ENCODE data around the gene RFTN1.

The RFTN1 gene

GRCh38 chr3:16533928-16534574, 20.6 kb upstream of the RFTN1 start:
- TF ChIP-seq TAF1 (IDR thresholded peaks at IDR 0.05; ENCODE audit: low read depth, low read length) (no peak), SPI1 (IDR thresholded peaks at IDR 0.05; ENCODE audit: low read depth, low read length) (no peak), POLR2A (IDR thresholded peaks at IDR 0.05; ENCODE audit: low read depth, low read length) (no peak), POU2F2 (IDR thresholded peaks at IDR 0.05; ENCODE audit: low read depth, low read length) (no peak), PAX5 (IDR thresholded peaks at IDR 0.05; ENCODE audit: insufficient read depth, low read length, severe bottlenecking) (no peak), POLR2AphosphoS5 (IDR thresholded peaks at IDR 0.05; ENCODE audit: low read depth, low read length) (no peak)
- FAIRE-seq (no peak), DNase-seq (ENCODE audit: insufficient read length, low spot score) (no peak)

DNA sequence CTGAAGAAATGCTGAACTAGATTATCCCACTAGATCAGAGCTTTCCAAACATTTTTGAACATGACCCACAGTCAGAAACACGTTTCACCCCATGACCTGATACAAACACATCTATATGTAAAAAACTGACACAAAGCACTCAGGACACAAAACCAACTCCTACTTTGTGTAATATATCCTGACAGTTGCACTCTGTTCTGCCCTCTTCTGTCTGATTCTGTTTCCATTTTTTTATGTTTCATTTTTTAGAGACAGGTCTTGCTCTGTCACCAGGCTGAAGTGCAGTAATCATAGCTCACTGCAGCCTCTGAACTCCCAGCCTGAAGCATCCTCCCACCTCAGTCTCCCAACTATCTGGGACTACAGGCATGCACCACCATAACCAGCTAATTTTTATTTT, 15.8 kb upstream of the RFTN1 start:
- TF ChIP-seq POLR2A (IDR thresholded peaks at IDR 0.05; ENCODE audit: low read depth, low read length), result no peak
- no peak for TF ChIP-seq PAX5 (IDR thresholded peaks at IDR 0.05; ENCODE audit: insufficient read depth, low read length, severe bottlenecking)
- TF ChIP-seq POU2F2 (IDR thresholded peaks at IDR 0.05; ENCODE audit: low read depth, low read length), result no peak
- TF ChIP-seq SPI1 (IDR thresholded peaks at IDR 0.05; ENCODE audit: low read depth, low read length), result no peak
- TF ChIP-seq POLR2AphosphoS5 (IDR thresholded peaks at IDR 0.05; ENCODE audit: low read depth, low read length), result no peak
- TF ChIP-seq TAF1 (IDR thresholded peaks at IDR 0.05; ENCODE audit: low read depth, low read length), result no peak
- DNase-seq (ENCODE audit: insufficient read length, low spot score) (no peak), FAIRE-seq (no peak)

DNA sequence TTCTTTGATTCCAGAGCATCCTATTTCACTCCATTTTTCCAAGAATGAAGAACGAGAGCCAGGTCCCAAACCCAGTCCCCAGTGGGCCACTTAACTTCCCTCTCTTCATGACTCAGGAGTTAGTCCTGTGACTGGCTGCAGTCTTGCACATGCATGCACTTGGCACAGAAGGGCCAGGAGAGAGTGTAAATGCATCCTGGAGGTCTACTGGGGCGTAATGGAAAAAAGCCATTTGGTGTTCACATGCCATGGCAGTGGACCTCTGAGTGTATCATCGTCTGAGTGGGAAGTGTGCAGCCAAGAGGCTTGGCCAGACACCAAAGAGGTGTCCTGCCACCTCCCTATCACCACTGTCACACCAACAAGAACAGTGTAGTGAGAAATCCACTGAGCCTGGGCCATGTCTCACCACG, 15.1 kb upstream of the RFTN1 start:
- no peak for FAIRE-seq
- no peak for DNase-seq (ENCODE audit: insufficient read length, low spot score)
- TF ChIP-seq POLR2AphosphoS5 (IDR thresholded peaks at IDR 0.05; ENCODE audit: low read depth, low read length), result no peak
- TF ChIP-seq SPI1 (IDR thresholded peaks at IDR 0.05; ENCODE audit: low read depth, low read length), result no peak
- no peak for TF ChIP-seq PAX5 (IDR thresholded peaks at IDR 0.05; ENCODE audit: insufficient read depth, low read length, severe bottlenecking)
- TF ChIP-seq POLR2A (IDR thresholded peaks at IDR 0.05; ENCODE audit: low read depth, low read length), result no peak
- no peak for TF ChIP-seq POU2F2 (IDR thresholded peaks at IDR 0.05; ENCODE audit: low read depth, low read length)
- no peak for TF ChIP-seq TAF1 (IDR thresholded peaks at IDR 0.05; ENCODE audit: low read depth, low read length)

- FAIRE-seq, result no peak
- TF ChIP-seq SPI1 (IDR thresholded peaks at IDR 0.05; ENCODE audit: low read depth, low read length) (no peak), POLR2AphosphoS5 (IDR thresholded peaks at IDR 0.05; ENCODE audit: low read depth, low read length) (no peak), POU2F2 (IDR thresholded peaks at IDR 0.05; ENCODE audit: low read depth, low read length) (no peak), TAF1 (IDR thresholded peaks at IDR 0.05; ENCODE audit: low read depth, low read length) (no peak), POLR2A (IDR thresholded peaks at IDR 0.05; ENCODE audit: low read depth, low read length) (no peak)
- DNase-seq (ENCODE audit: insufficient read length, low spot score), result no peak
These were observed 14.6 kb upstream of the RFTN1 start for GRCh38 chr3:16528106-16528505.

GRCh38 chr3:16524196-16524595, 10.7 kb upstream of the RFTN1 start:
- FAIRE-seq (no peak), DNase-seq (ENCODE audit: insufficient read length, low spot score) (no peak)
- TF ChIP-seq SPI1 (IDR thresholded peaks at IDR 0.05; ENCODE audit: low read depth, low read length) (no peak), POU2F2 (IDR thresholded peaks at IDR 0.05; ENCODE audit: low read depth, low read length) (no peak), POLR2AphosphoS5 (IDR thresholded peaks at IDR 0.05; ENCODE audit: low read depth, low read length) (no peak), TAF1 (IDR thresholded peaks at IDR 0.05; ENCODE audit: low read depth, low read length) (no peak), PAX5 (IDR thresholded peaks at IDR 0.05; ENCODE audit: insufficient read depth, low read length, severe bottlenecking) (no peak), POLR2A (IDR thresholded peaks at IDR 0.05; ENCODE audit: low read depth, low read length) (no peak)

DNA sequence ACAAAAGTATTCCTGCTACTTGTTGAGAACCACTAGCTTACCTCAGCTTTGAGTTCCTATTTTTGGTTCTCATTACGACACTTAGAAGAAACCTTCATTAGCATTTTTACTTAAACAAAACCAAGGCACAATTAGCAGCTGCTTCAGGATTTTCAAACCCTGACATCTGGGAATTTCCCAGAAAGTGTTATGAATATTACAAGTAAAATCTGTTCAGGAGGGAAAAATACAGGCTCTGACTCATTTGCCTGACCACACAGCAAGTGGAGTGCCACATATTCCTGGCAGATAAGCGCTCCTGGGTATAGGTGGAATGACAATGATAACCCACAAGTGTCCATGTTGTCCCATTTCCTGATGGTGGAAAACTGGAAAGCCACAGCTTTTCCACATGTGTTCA, 10.3 kb upstream of the RFTN1 start:
- TF ChIP-seq SPI1 (IDR thresholded peaks at IDR 0.05; ENCODE audit: low read depth, low read length), result no peak
- no peak for TF ChIP-seq POLR2AphosphoS5 (IDR thresholded peaks at IDR 0.05; ENCODE audit: low read depth, low read length)
- no peak for TF ChIP-seq POLR2A (IDR thresholded peaks at IDR 0.05; ENCODE audit: low read depth, low read length)
- TF ChIP-seq POU2F2 (IDR thresholded peaks at IDR 0.05; ENCODE audit: low read depth, low read length), result no peak
- TF ChIP-seq PAX5 (IDR thresholded peaks at IDR 0.05; ENCODE audit: insufficient read depth, low read length, severe bottlenecking), result no peak
- no peak for TF ChIP-seq TAF1 (IDR thresholded peaks at IDR 0.05; ENCODE audit: low read depth, low read length)
- FAIRE-seq (no peak), DNase-seq (ENCODE audit: insufficient read length, low spot score) (no peak)

GRCh38 chr3:16522834-16523233, 9.3 kb upstream of the RFTN1 start:
- TF ChIP-seq SPI1 (IDR thresholded peaks at IDR 0.05; ENCODE audit: low read depth, low read length) (peak; percentile 66), TAF1 (IDR thresholded peaks at IDR 0.05; ENCODE audit: low read depth, low read length) (no peak), POU2F2 (IDR thresholded peaks at IDR 0.05; ENCODE audit: low read depth, low read length) (no peak), POLR2A (IDR thresholded peaks at IDR 0.05; ENCODE audit: low read depth, low read length) (0 out of 2 replicates have a peak, but pooled peaks have one; percentile 28), POLR2AphosphoS5 (IDR thresholded peaks at IDR 0.05; ENCODE audit: low read depth, low read length) (no peak), PAX5 (IDR thresholded peaks at IDR 0.05; ENCODE audit: insufficient read depth, low read length, severe bottlenecking) (no peak)
- FAIRE-seq (peak; percentile 83), DNase-seq (ENCODE audit: insufficient read length, low spot score) (no peak)

GRCh38 chr3:16520970-16521881, 7.7 kb upstream of the RFTN1 start:
- FAIRE-seq (no peak), DNase-seq (ENCODE audit: insufficient read length, low spot score) (no peak)
- peak; percentile 29; the same call in 1 of the 2 replicates for TF ChIP-seq POLR2AphosphoS5 (IDR thresholded peaks at IDR 0.05; ENCODE audit: low read depth, low read length)
- peak; percentile 93 for TF ChIP-seq SPI1 (IDR thresholded peaks at IDR 0.05; ENCODE audit: low read depth, low read length)
- peak; percentile 17; the same call in 1 of the 2 replicates for TF ChIP-seq TAF1 (IDR thresholded peaks at IDR 0.05; ENCODE audit: low read depth, low read length)
- no peak; the same call in 1 of the 2 replicates for TF ChIP-seq POU2F2 (IDR thresholded peaks at IDR 0.05; ENCODE audit: low read depth, low read length)
- peak; percentile 48; the same call in 1 of the 2 replicates for TF ChIP-seq POLR2A (IDR thresholded peaks at IDR 0.05; ENCODE audit: low read depth, low read length)
- no peak for TF ChIP-seq PAX5 (IDR thresholded peaks at IDR 0.05; ENCODE audit: insufficient read depth, low read length, severe bottlenecking)
